ENCODE measurements around the gene SPRY1.

DNA sequence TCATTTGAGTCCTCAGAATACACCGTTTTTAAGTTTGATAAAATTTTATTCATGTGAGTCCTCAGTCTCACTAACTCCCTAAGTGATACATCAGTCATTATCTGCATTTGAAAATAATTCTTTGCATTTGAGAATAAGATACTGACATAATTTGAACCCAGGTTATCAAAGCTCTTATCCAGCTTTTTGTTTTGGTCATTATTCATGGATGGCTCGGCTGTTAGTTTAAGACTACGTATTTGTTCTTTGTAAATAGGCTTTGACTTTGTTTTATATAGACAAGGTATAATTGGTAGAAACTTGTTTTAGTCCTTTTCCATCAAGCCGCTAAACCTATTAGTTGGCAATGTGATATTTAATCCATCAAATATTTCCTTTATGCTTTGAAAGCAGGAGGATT, 7.9 kb downstream of the SPRY1 start:
- TF ChIP-seq POLR2A (IDR thresholded peaks at IDR 0.05; ENCODE audit: low read depth, low read length): no peak
- TF ChIP-seq POLR2AphosphoS5 (IDR thresholded peaks at IDR 0.05; ENCODE audit: low read depth, low read length): no peak
- no peak for TF ChIP-seq SPI1 (IDR thresholded peaks at IDR 0.05; ENCODE audit: low read depth, low read length)
- TF ChIP-seq PAX5 (IDR thresholded peaks at IDR 0.05; ENCODE audit: insufficient read depth, low read length, severe bottlenecking): no peak
- no peak for TF ChIP-seq TAF1 (IDR thresholded peaks at IDR 0.05; ENCODE audit: low read depth, low read length)
